Mononuclear cell (primary cell): ENCODE data around the gene LINGO3. TPM values are rescaled to one million over a fixed set of nuclear protein-coding genes. Genes with fewer than 3 reads are reported as not detected.
"Not testable (repeated sequence)": the region's sequence is repeated elsewhere in the genome, so short reads cannot be mapped to it uniquely, and the experiment has no call there.

Experiments
- H3K27me3 ChIP-seq: 2 replicates; pipeline ENCODE4 v1.6.0; 2011; ENCODE audit warnings: low read length, control low read depth; ENCODE audit not compliant: insufficient read depth
- H3K4me1 ChIP-seq: 2 replicates; pipeline ENCODE4 v1.5.1; 2011; ENCODE audit warnings: mild to moderate bottlenecking, low read length, control low read depth; ENCODE audit not compliant: insufficient read depth
- H3K4me3 ChIP-seq: 2 replicates; pipeline ENCODE4 v1.5.1; 2011; ENCODE audit warnings: mild to moderate bottlenecking, low read length, moderate library complexity
- H3K9me3 ChIP-seq: 2 replicates; pipeline ENCODE4 v1.5.1; 2011; ENCODE audit warnings: low read depth, mild to moderate bottlenecking, control low read depth, low read length
- total RNA-seq: library from RNA; depleted of rRNA; stranded (reverse); fragments of >200 nt; gene quantifications from one replicate; pipeline ENCODE4 v1.2.3, GENCODE V29; 2012

The LINGO3 gene, protein sequence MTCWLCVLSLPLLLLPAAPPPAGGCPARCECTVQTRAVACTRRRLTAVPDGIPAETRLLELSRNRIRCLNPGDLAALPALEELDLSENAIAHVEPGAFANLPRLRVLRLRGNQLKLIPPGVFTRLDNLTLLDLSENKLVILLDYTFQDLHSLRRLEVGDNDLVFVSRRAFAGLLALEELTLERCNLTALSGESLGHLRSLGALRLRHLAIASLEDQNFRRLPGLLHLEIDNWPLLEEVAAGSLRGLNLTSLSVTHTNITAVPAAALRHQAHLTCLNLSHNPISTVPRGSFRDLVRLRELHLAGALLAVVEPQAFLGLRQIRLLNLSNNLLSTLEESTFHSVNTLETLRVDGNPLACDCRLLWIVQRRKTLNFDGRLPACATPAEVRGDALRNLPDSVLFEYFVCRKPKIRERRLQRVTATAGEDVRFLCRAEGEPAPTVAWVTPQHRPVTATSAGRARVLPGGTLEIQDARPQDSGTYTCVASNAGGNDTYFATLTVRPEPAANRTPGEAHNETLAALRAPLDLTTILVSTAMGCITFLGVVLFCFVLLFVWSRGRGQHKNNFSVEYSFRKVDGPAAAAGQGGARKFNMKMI
- 0.52 TPM for total RNA-seq

DNA sequence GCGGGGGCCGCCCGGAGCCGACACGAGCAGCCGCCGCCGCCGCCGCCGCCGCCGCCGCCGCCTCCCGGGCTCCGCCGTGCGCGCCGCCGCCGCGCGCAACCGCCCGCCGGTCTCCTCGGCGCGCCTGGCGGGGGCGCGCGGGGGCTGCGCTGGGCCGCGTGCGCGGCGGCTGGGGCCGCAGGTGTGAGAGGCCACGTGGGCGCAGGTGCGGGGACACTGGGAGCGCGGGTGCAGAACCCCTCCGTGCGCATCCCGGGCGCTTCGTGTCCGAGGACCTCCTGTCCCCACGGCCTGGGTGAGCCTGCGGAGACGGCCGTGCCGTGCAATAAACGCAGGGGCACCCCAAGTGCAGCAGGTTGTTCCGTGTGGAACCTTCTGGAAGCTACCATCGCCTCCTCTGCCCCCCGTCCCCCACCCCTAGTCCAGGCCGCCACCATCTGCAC, at the start of gene LINGO3:
TSS of gene LINGO3 (minus strand) at position 41 of the 443 bp plus-strand sequence. CDS start 16,378 bp downstream, outside the sequence.
- Histone ChIP-seq H3K4me1 (peaks cover 19% of the 10 kb centered on the region), H3K4me3 (no peak within 1 kb of the TSS), H3K9me3 (no peaks in the 10 kb centered on the region), H3K27me3 (peaks cover 52% of the 10 kb centered on the region)

DNA sequence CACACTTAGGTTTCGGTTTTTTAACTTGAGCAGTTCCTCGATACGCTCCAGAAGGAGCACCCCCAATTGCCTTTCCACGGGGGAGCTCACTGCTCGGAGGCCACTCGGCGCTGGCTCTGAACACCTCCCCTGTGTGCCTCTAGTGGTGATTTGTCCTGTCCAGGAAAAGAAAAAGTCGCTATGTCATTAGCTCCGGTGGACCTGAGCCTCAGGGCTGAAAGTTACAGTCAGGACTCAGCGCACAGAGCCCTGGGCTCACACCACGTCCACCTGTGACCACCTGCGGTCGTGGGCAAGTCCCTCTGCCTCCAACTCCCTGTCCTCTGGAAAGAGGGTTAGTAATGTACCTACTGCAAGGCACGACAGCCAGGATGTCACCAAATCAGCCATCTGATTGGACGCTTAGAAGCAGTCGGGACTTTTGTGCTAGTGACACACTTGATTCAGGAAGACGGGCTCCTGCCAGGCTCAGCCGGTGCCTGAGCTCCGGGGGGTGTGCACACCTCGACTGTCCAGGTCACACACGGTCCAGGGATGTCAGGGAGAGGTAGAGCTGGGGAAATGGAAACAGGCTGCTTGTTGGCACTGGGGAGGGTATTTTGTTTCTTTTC, 48.2 kb upstream of the LINGO3 start:
- Histone ChIP-seq H3K4me1 (no peaks in the 10 kb centered on the region), H3K9me3 (no peaks in the 10 kb centered on the region), H3K4me3 (no peak overlapping the region), H3K27me3 (no peaks in the 10 kb centered on the region)

DNA sequence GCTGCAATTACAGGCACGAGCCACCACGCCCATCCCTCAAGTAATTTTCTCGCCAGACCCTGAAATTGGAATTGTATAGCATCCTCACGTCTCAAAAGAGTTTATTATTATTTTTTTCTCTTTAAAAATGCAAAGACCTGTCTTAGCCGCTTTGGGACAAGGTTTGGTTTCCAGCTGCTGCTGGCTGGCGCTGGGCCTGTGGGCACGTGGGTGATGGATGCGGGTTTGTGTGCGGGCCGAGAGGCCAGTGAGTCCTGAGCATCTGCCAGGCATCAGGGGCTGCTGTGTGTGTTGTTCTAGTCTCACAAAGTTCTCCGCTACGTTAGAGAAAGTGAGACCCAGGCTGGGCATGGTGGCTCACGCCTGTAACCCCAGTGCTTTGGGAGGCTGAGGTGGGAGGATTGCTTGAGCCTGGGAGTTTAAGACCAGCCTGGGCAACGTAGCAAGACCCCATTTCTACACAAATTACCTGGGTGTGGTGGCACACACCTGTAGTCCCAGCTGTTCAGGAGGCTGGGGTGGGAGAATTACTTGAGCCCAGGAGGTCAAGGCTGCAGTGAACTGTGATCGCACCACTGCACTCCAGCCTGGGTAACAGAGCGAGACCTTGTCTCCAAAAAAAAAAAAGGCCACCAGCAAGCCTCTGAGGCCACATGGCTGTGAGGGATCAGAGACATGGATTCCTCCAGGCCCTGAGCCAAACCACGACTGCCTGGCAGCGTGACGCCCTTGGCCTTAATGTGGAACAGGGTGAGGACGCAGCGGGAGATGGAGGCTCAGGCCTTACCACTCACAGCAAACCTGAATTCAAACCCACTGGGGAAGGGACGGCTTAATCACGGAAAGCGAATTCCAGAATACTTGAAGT, 47.4 kb upstream of the LINGO3 start:
- Histone ChIP-seq H3K4me1 (no peaks in the 10 kb centered on the region), H3K4me3 (no peak overlapping the region), H3K9me3 (no peaks in the 10 kb centered on the region), H3K27me3 (no peaks in the 10 kb centered on the region)

DNA sequence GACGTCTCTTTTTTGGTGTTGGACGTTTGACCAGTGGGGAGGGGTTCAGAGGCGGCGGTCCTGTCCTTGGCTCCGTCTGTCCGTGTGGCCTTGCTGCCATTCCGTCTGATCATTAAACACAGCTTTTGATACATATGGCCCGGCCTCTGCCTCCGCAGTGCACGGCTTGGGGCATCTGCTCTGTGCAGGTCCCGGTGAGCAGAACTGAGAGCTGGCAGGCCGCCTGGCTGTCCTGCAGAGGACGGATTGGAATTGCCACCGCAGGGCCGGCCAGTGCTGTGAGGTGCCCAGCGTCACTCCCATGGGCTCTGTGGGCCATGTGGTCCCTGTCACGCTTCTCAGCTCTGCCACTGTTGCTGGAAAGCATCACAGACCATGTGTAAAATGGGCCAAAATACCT, 46.7 kb upstream of the LINGO3 start:
- Histone ChIP-seq H3K4me3 (no peak overlapping the region), H3K4me1 (no peaks in the 10 kb centered on the region), H3K9me3 (no peaks in the 10 kb centered on the region), H3K27me3 (no peaks in the 10 kb centered on the region)

DNA sequence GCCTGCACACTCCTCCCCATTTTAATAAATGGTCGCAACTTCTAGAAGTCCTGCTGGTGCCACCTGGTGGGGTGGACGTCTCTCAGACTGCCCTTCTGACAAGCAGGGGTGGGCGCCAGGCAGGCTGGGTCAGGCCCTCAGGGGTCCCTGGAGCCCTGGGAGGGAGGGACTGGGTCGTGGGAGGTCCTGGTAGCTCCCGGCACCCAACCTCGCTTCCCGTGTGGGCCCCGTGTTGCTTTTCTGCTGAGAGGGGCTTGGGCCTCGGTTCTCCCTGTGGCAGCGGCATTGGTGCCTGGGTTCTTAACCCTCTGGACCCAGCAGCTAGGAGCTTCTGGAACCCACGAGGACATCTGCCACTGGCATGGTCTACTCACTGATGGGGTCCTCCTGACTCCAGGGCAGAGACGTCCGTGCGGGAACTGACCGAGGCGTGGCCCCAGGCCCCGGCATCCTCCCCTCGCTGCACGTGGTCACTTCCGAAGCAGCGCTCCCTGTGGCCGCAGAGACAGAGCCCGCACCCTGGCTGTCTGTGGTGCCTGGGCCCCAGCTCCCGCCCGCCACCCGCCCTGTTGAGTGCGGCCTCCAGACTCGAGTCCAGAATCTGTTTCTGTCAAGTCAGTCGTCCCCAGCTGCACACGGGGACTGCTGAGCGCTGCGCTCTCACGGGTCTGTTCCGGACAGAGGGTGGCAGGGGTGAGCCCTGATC, 46.1 kb upstream of the LINGO3 start:
- Histone ChIP-seq H3K9me3 (no peaks in the 10 kb centered on the region), H3K27me3 (no peaks in the 10 kb centered on the region), H3K4me3 (no peak overlapping the region), H3K4me1 (no peaks in the 10 kb centered on the region)

DNA sequence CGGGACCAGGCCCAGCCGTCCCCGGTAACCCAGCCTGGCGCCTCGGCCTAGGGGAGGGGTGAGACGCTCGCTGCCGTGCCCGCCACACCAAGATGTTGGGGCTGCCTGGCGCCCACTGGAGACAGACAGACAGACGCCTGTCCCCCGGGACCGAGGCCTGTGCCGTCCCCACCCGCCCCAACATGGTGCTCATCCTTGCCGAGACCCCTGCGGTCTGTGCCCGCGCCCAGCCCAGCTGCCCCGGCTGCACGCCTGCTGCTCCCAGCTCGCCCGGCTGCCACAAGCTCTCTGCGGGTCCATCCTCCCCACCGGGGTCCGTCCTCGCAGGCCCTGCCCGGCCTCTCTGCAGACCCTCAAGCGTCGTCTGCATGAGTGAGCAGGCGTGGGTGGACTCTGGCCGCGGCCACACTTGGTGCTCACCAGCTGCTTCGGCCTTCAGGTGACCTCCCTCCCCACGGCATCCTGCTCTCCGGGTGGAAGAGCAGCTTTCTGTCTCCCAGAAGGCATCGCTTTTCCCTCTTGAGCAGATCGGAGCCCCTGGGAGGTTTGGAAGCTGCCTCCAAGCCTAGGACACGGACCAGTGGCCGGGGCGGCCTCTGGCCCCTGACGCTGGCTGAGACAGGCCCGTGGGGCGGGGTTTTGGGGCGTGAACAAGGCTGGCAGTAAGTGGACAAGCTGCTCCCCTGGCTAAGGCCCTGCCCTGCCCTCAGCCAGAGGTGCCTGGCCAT, 45.4 kb upstream of the LINGO3 start:
- Histone ChIP-seq H3K27me3 (no peaks in the 10 kb centered on the region), H3K9me3 (no peaks in the 10 kb centered on the region), H3K4me1 (no peaks in the 10 kb centered on the region), H3K4me3 (no peak overlapping the region)

DNA sequence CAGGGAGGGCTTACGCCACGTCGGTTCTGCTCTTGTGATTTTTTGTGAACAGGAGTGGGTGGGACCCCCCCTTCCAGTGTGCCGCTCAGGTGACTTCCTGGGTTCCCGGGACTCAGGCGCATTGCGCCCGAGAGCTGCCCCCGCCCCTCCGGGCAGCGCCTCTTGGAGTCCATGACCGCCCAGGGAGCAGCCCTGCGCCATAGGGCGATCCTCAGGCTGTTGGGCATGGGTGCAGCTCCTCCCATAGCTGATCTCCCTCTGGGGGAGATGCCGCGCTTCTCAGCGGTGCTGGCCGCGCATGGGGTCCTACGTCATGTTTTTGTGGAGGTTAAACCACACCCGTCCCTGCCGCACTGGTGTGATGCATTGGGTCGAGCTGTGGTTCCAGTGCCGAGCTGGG, 44.2 kb upstream of the LINGO3 start:
- no peaks in the 10 kb centered on the region for H3K27me3 ChIP-seq
- no peaks in the 10 kb centered on the region for H3K4me1 ChIP-seq
- no peaks in the 10 kb centered on the region for H3K9me3 ChIP-seq
- H3K4me3 ChIP-seq, result no peak overlapping the region

DNA sequence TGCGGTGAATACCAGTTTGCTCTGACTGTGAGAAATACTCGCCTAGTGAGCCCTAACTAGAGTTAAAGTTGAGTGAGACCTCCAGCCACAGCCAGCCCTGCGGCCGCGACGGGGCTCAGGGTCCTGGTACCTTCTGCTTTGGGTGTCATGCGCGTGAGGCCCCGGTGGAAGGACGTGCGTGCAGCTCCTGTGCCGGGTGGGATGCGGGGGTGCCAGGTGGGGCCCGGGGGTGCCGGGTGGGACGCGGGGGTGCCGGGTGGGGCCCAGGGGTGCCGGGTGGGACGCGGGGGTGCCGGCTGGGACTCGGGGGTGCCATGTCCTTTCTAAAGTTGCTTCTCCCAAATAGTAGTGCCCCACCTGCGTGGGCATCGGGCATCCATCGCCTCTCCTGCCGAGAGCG, 43.6 kb upstream of the LINGO3 start:
- no peaks in the 10 kb centered on the region for H3K27me3 ChIP-seq
- no peaks in the 10 kb centered on the region for H3K4me1 ChIP-seq
- no peaks in the 10 kb centered on the region for H3K9me3 ChIP-seq
- H3K4me3 ChIP-seq, result no peak overlapping the region

DNA sequence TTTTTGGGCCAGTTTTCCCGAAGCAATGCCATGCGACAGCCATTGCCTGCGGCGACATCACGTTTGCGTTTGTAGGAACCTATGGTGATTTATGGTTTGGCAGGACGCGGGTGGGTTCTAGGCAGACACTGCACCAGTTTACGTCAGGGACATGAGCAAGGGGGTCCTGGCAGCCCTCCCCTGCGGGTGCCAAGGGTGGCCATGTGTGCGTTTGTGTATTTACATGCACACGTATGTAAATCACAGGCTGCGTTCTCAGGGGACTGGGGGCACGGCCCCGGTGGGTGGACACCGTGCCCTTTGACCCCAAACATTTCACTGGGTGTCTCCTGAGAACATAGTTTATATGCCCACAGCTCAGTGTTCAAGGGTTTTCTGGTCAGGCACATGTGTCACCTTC, 42.7 kb upstream of the LINGO3 start:
- Histone ChIP-seq H3K4me1 (no peaks in the 10 kb centered on the region), H3K9me3 (no peaks in the 10 kb centered on the region), H3K27me3 (no peaks in the 10 kb centered on the region), H3K4me3 (no peak overlapping the region)

DNA sequence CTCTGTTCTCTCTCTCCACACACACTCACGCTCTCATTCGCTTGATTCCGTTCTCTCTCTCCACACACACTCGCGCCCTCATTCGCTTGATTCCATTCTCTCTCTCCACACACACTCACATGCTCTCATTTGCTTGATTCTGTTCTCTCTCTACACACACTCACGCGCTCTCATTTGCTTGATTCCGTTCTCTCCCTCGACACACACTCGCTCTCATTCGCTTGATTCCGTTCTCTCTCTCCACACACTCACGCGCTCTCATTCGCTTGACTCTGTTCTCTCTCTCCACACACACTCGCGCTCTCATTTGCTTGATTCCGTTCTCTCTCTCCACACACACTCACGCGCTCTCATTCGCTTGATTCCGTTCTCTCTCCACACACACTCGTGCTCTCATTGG, 41.9 kb upstream of the LINGO3 start:
- H3K4me1 ChIP-seq, H3K27me3 ChIP-seq, H3K9me3 ChIP-seq, H3K4me3 ChIP-seq: not testable (repeated sequence)

DNA sequence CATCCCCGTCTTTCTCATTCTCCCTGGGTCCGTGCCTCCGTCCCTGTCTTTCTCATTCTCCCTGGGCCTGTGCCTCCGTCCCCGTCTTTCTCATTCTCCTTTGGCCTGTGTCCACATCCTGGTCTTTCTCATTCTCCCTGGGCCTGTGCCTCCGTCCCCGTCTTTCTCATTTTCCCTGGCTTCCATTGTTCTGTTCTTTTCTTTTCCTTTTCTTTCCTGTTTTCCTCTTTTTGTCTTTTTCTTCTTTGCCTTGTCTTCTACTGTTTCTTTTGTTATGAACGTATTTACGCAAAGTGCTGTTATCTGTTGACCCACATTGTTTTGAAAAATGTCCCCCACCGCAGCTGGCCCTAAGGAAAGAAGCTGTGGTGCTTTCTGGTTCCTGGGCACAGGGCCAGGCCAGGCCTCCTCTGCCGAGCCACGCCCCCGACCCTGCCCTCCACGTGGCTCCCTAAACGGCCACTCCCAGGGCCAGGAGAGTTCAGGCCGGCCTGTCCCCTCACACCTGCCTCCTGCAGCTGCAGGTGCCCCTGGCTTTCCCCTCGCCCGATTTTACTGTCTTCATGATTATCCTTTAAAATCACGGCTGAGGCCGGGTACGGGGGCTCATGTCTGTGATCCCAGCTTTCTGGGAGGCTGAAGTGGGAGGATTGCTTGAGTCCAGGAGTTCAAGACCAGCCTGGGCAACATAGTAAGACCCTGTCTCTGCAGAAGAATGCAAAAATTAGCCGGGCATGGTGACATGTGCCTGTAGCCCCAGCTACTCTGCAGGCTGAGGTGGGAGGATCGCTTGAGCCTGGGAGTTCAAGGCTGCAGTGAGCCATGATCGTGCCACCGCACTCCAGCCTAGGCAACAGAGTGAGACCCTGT, 38.1 kb upstream of the LINGO3 start:
- Histone ChIP-seq H3K4me1 (no peaks in the 10 kb centered on the region), H3K4me3 (no peak overlapping the region), H3K9me3 (no peaks in the 10 kb centered on the region), H3K27me3 (no peaks in the 10 kb centered on the region)

DNA sequence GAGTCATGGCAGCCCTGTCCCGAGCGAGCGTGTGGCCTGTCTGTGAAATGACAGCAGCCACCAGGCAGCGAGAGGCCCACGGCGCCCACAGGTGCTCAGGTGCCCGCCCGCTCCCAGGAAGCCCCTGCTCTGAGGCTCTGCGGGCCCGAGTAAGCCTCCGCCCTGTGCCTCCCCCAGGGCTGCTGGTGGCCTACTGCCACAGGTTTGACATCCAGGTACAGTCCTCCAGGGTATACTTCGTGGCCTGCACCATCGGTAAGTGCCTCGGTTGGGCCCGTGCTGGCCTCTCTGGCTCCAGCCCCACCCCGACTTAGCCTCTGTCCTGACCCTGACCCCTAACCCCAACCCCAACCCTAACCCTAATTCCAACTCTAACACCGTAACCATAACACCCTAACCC, 37.1 kb upstream of the LINGO3 start:
- H3K4me3 ChIP-seq, result no peak overlapping the region
- no peaks in the 10 kb centered on the region for H3K9me3 ChIP-seq
- no peaks in the 10 kb centered on the region for H3K4me1 ChIP-seq
- no peaks in the 10 kb centered on the region for H3K27me3 ChIP-seq

DNA sequence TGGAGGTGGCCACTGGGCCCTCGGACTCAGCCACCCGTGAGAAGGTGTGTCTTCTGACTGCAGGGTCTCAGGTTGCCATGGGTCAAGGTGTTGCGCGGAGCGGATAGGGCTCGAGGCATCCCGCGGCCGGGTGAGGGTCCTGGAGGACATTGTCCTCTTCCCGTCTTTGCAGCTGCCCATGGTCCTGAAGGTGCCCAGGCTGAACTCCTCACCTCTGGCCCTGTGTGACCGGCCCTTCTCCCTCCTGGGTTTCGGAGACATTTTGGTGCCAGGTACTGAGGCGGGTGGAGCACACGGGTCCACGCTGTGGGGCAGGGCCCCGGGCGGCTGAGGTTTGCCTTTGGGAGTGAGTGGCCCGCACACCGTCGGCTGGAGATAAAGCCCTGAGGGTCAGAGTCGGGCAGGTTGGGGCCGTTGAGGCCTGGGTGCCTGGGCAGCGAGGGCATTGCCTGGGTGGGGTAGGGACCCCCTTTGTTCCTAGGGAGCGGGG, 36.5 kb upstream of the LINGO3 start:
- Histone ChIP-seq H3K4me1 (no peaks in the 10 kb centered on the region), H3K9me3 (no peaks in the 10 kb centered on the region), H3K27me3 (no peaks in the 10 kb centered on the region), H3K4me3 (no peak overlapping the region)
